Inferior parietal cortex (tissue), 1 donor: ENCODE data around the gene CCDC92.

Experiments
- DNase-seq: peaks from one replicate; pipeline ENCODE4 v3.0.0-alpha.2; 2016; ENCODE audit errors: extremely low spot score

Gene CCDC92

GRCh38 chr12:123910057-123910456 lies 62.6 kb downstream of the CCDC92 start:
- DNase-seq, result no peak

- DNase-seq, result no peak
Observed at GRCh38 chr12:123908884-123909725, 63.5 kb downstream of the CCDC92 start.

DNA sequence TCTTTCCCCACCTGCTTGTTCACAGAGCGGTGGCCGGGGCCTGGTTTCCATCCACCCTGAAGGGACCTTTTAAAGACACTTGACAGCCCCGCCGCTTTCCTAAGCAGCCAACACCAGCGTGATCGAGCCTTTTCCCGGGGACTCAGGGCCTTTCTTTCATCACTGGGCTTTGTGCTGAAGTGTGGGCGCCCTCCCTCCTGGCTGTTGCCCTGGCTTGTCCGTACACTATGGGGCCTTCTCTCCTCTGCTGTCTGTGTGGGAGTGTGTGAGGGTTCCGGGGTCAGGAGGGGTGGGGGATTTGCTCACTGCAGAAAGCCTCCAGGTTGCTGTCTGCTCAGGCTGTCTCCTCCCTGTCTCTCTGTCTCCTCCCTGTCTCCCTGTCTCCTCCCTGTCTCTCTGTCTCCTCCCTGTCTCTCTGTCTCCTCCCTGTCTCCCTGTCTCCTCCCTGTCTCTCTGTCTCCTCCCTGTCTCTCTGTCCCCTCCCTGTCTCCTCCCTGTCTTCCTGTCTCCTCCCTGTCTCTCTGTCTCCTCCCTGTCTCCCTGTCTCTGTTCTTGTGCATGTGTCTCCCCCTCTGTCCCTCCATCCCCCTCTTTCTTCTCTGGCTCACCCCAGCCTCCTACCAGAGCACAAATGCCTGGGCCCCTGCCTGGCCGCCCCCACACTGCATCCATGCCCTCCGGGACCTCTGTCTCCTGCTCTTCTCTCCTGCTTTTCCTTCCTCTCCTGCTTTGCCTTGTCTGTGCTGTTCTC lies 64.7 kb downstream of the CCDC92 start:
- no peak for DNase-seq

GRCh38 chr12:123906711-123907420 lies 65.8 kb downstream of the CCDC92 start:
- no peak for DNase-seq

DNA sequence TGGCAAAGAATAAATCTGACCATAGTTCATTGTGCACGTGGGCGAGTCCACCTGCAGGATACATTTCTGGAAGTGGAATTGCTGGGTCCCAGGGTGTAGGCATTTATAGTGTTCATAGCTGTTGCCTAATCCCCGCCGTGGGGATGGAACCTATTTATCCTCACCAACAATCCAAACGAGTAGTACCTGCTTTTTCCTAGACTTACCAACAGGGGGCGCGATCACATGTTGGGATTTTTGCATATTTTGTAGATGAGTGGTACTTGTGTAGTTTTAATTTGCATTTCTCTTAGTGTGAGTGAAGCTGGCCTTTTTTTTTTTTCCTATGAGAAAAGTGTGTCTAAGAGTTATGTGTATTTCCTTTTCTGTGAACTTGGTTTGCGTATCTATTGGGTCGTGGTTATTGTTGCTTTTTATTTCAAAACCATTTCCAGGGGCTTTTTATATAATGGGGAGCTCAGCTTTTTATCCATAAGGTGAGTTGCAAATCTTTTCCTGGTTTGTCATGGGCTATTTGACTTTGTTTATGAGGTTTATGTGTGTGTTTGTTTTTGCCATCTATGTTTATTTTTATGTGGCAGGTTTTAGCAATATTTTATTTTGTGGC lies 67.2 kb downstream of the CCDC92 start:
- peak; percentile 84 for DNase-seq

DNA sequence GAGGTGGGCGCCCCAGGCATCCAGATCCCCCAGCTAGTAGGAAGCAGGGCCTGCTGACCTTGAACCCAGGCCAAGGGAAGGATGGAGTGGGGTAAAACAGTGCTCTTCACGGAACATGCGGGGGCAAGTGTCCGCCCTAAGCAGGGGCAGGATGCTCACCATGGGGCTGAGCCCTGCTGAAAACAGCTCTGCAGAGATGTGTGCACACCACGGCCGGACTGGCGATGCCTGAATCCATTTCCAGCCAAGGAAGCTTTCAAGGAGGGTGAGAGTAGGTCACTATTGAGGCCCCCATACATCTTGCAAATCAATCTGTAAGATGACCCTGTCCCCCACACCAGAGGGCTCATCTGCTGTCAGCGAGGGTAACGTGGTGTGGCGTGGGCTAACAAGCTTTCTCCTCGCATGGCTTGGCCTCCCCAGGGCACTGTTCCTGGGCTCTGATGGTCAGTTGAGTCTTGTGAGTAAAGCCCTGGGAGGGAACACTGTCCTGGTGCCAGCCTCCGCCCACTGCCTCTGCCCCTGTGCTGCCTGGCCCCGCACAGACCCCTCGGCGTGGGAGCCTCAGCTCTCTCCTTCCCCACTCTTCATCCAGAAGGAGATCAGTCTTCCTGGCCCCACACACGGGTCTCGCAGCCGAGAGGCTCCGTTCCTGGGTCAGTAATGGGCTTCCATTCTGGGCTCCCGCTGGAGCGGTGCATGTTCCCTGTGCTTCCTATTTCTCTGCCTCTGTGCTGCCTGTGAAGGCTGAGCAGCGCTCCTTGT lies 69.1 kb downstream of the CCDC92 start:
- no peak for DNase-seq

- no peak for DNase-seq
Observed at GRCh38 chr12:123902821-123903220, 69.8 kb downstream of the CCDC92 start.

- no peak for DNase-seq
Observed at GRCh38 chr12:123900871-123901376, 71.7 kb downstream of the CCDC92 start.

DNA sequence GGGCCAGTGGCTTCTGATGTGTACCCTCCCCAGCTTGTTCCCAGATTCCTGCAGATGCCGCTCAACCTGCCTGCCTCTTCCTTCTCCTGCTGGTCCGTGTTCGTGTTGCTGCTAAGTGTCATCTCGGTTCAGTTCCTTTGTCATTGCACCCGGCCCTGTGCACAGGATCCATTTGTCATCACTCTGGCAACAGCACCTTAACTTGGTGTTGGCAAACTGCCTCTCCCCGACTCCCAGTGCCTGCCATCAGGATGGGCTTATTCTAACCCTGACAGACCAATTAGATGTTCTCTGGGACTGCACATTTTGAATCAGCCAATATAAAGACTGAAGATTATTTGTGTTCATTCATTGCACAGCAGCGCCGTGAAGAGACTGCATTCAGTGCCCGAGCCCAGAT lies 73.3 kb downstream of the CCDC92 start:
- DNase-seq, result no peak

GRCh38 chr12:123898673-123899072 lies 74.0 kb downstream of the CCDC92 start:
- DNase-seq, result no peak

GRCh38 chr12:123897221-123897620 lies 75.4 kb downstream of the CCDC92 start:
- no peak for DNase-seq

DNA sequence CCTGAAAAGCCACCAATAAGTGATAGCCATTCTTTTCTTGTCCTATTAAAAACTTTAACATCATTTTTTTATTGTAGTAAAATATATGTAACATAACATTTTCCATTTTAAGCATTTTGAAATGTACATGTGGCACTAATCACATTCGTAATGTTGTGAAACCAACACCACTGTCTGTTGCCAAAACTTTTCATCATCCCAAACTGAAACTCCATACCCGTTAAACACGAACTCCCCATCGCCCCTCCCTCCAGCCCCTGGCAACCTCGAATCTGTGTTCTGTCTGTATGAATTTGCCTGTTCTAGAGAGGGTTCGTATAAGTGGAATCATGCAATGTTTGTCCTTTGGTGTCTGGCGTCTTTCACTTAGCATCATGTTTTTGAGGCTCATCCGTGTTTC lies 75.9 kb downstream of the CCDC92 start:
- no peak for DNase-seq

- DNase-seq, result no peak
Observed at GRCh38 chr12:123895451-123895850, 77.2 kb downstream of the CCDC92 start.

- no peak for DNase-seq
Observed at GRCh38 chr12:123894823-123895345, 77.7 kb downstream of the CCDC92 start.

DNA sequence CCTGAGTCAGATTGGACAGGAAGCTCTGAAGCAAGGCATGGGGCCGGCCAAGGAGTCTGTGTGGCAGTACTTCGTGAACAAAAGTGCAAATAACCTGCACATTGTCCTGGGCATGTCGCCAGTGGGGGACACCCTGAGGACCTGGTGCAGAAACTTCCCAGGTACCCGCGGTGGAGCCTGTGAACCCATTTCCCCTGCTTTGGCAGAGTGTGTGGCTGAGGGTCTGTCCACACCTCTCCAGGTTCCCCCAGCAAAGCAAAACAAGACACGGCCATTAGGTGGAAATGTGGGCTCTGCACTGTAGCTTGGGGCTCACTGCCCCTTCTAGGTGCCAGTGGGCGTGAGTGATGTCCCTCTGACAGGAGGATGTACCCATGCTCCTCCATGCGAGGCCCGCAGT lies 79.4 kb downstream of the CCDC92 start:
- DNase-seq, result no peak

DNA sequence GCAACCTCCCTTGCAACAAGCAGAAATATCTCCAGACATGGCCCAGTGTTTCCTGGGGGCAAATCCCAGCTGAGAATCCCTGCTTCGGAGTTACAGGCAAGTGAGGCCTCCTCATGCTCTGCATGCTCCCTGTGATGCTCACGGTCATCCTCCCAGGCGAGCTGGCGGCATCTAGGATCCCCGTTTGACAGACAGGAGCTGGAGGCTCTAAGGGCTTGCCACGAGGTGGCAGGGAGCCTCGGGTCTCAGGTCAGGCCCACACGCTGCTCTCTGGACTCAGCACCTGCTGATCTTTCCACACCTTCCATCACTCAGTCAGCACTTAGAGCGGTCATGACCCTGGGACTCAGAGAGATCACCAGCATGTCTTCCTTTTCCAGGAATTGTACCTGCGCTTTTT lies 79.8 kb downstream of the CCDC92 start:
- no peak for DNase-seq

DNA sequence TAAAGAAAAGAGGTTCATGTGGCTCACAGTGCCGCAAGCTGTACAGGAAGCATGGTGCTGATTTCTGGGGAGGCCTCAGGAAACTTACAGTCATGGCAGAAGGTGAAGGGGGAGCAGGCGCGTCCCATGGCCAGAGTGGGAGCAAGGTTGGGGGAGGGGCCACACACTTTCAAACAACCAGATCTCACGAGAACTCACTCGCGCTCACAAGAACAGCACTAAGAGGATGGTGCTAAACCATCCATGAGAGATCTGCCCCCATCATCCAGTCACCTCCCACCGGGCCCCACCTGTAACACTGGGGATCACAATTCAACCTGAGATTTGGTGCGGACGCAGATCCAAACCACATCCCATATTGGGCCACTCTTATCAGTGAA lies 80.5 kb downstream of the CCDC92 start:
- DNase-seq, result no peak

DNA sequence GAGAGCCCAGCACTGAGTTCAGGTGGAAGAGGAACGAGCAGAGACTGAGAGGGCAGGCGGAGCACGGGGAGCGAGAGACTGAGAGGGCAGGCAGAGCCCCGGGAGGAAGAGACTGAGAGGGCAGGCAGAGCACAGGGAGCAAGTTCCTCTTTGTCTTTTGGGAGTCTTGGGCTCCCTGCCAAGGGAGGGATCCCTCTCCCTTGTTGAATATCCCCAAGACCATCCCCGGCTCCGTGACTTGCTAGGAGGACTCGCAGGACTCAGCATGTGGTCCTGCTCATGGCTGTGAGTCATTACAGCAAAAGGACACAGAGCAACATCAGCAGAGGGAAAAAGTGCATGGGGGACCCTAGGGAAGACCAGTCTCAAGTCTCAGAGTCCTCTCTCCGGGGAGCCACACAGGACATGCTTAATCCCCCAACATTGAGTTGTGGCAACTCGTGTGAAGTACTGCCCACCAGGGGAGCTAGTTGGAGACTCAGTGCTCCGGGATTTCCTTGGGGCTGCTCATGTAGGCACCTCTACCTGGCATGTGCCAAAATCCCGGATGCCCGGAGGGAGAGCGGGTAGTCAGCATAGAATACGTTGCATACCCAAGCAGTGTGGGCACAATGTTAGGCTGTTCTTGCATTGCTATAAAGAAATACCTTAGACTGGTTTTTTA lies 81.0 kb downstream of the CCDC92 start:
- no peak for DNase-seq

- DNase-seq, result no peak
Observed at GRCh38 chr12:123891011-123891410, 81.6 kb downstream of the CCDC92 start.

GRCh38 chr12:123890536-123890902 lies 82.1 kb downstream of the CCDC92 start:
- no peak for DNase-seq
